ENCODE data around the gene TTN.

The TTN gene

GRCh38 chr2:178629463-178629862, 177.8 kb downstream of the TTN start:
- no peak overlapping the region for H3K27ac ChIP-seq
- DNase-seq (ENCODE audit: low spot score), result no peak
- TF ChIP-seq CTCF (IDR thresholded peaks at IDR 0.05), result no peak
- no peak overlapping the region for H3K4me3 ChIP-seq

- no peak for TF ChIP-seq CTCF (IDR thresholded peaks at IDR 0.05)
- Histone ChIP-seq H3K4me3 (no peak overlapping the region), H3K27ac (no peak overlapping the region)
- no peak for DNase-seq (ENCODE audit: low spot score)
These were observed 178.6 kb downstream of the TTN start for GRCh38 chr2:178628605-178629004.

- TF ChIP-seq CTCF (IDR thresholded peaks at IDR 0.05), result no peak
- no peak for DNase-seq (ENCODE audit: low spot score)
- Histone ChIP-seq H3K27ac (no peak overlapping the region), H3K4me3 (no peak overlapping the region)
These were observed 179.8 kb downstream of the TTN start for GRCh38 chr2:178627401-178627800.

GRCh38 chr2:178615969-178616368, 191.3 kb downstream of the TTN start:
- no peak overlapping the region for H3K27ac ChIP-seq
- TF ChIP-seq CTCF (IDR thresholded peaks at IDR 0.05), result no peak
- H3K4me3 ChIP-seq, result no peak overlapping the region
- DNase-seq (ENCODE audit: low spot score), result no peak

- Histone ChIP-seq H3K27ac (no peak overlapping the region), H3K4me3 (no peak overlapping the region)
- DNase-seq (ENCODE audit: low spot score), result no peak
- no peak for TF ChIP-seq CTCF (IDR thresholded peaks at IDR 0.05)
These were observed 204.3 kb downstream of the TTN start for GRCh38 chr2:178602901-178603300.

GRCh38 chr2:178592655-178593054, 214.6 kb downstream of the TTN start:
- no peak overlapping the region for H3K27ac ChIP-seq
- no peak for DNase-seq (ENCODE audit: low spot score)
- no peak for TF ChIP-seq CTCF (IDR thresholded peaks at IDR 0.05)
- H3K4me3 ChIP-seq, result no peak overlapping the region

- no peak for TF ChIP-seq CTCF (IDR thresholded peaks at IDR 0.05)
- no peak overlapping the region for H3K27ac ChIP-seq
- DNase-seq (ENCODE audit: low spot score), result no peak
- no peak overlapping the region for H3K4me3 ChIP-seq
These were observed 217.9 kb downstream of the TTN start for GRCh38 chr2:178589335-178589734.
